Mesenchymal stem cell (in vitro differentiated cells and primary cell): ENCODE measurements around the gene GTF2H3.

Source experiments
- DNase-seq: peaks from one replicate; pipeline ENCODE4 v3.0.0-alpha.2; 2013
- H2AFZ ChIP-seq: one replicate; pipeline ENCODE4 v1.6.1; 2013; ENCODE audit warnings: low read depth, mild to moderate bottlenecking, control low read depth, inconsistent platforms, low read length, moderate library complexity
- H2AK5ac ChIP-seq: 2 replicates; pipeline ENCODE4 v1.6.1; 2013; ENCODE audit warnings: low read length, moderate library complexity, mild to moderate bottlenecking, inconsistent platforms; ENCODE audit not compliant: severe bottlenecking
- H2BK120ac ChIP-seq: one replicate; pipeline ENCODE4 v1.6.1; 2013; ENCODE audit warnings: low read depth, mild to moderate bottlenecking, inconsistent platforms, low read length, moderate library complexity
- H2BK12ac ChIP-seq, 2 experiments: one replicate each; pipeline ENCODE4 v1.6.1; 2013; ENCODE audit warnings: inconsistent platforms in 2 of 2, low read length in 2 of 2, mild to moderate bottlenecking in 2 of 2, moderate library complexity in 2 of 2, control low read depth in 1 of 2
- H2BK15ac ChIP-seq: one replicate; pipeline ENCODE4 v1.6.1; 2013; ENCODE audit warnings: mild to moderate bottlenecking, low read depth, inconsistent platforms; ENCODE audit not compliant: poor library complexity, severe bottlenecking
- H2BK5ac ChIP-seq: 2 replicates; pipeline ENCODE4 v1.6.1; 2013; ENCODE audit warnings: low read depth, mild to moderate bottlenecking, low read length, control low read depth, inconsistent platforms; ENCODE audit not compliant: poor library complexity, severe bottlenecking
- H3K14ac ChIP-seq, 2 experiments: one replicate each; pipeline ENCODE4 v1.6.1; 2013; ENCODE audit warnings: inconsistent platforms in 2 of 2, low read length in 2 of 2, control low read depth in 1 of 2, mild to moderate bottlenecking in 1 of 2, moderate library complexity in 1 of 2
- H3K18ac ChIP-seq, 2 experiments: one replicate each; pipeline ENCODE4 v1.6.1; 2013; ENCODE audit warnings: inconsistent platforms in 2 of 2, low read length in 2 of 2, control low read depth in 1 of 2, low read depth in 1 of 2, mild to moderate bottlenecking in 1 of 2
- H3K23ac ChIP-seq, 2 experiments: one replicate each; pipeline ENCODE4 v1.6.1; 2013; ENCODE audit warnings: inconsistent platforms in 2 of 2, low read length in 2 of 2, mild to moderate bottlenecking in 2 of 2, moderate library complexity in 2 of 2, control low read depth in 1 of 2
- H3K27ac ChIP-seq: 2 replicates; pipeline ENCODE4 v1.5.1; 2013; ENCODE audit warnings: mild to moderate bottlenecking, moderate library complexity, low read length, control low read depth, inconsistent platforms; ENCODE audit not compliant: poor library complexity, severe bottlenecking
- H3K27me3 ChIP-seq, 2 experiments: 2 replicates each; pipeline versions ENCODE4 v1.6.1 to v1.7.0; 2013; ENCODE audit warnings: low read length in 2 of 2, mild to moderate bottlenecking in 2 of 2, moderate library complexity in 2 of 2, control low read depth in 1 of 2, inconsistent platforms in 1 of 2; ENCODE audit not compliant: control insufficient read depth in 1 of 2, insufficient read depth in 1 of 2
- H3K36me3 ChIP-seq, 2 experiments: 2 replicates each; pipeline versions ENCODE4 v1.6.1 to v1.7.0; 2013; ENCODE audit warnings: low read length in 2 of 2, control low read depth in 1 of 2, inconsistent platforms in 1 of 2, low read depth in 1 of 2, mild to moderate bottlenecking in 1 of 2; ENCODE audit not compliant: insufficient read depth in 2 of 2, control insufficient read depth in 1 of 2
- H3K4ac ChIP-seq, 2 experiments: one replicate each; pipeline ENCODE4 v1.6.1; 2013; ENCODE audit warnings: inconsistent platforms in 2 of 2, low read length in 2 of 2, mild to moderate bottlenecking in 2 of 2, moderate library complexity in 2 of 2, control low read depth in 1 of 2, low read depth in 1 of 2
- H3K4me1 ChIP-seq: 2 replicates; pipeline ENCODE4 v1.6.1; 2013; ENCODE audit warnings: low read depth, low read length, control low read depth; ENCODE audit not compliant: control insufficient read depth, insufficient read depth
- H3K4me2 ChIP-seq: 2 replicates; pipeline ENCODE4 v1.6.1; 2013; ENCODE audit warnings: low read length, mild to moderate bottlenecking, inconsistent platforms; ENCODE audit not compliant: poor library complexity, severe bottlenecking
- H3K4me3 ChIP-seq, 2 experiments: 2 replicates each; pipeline versions ENCODE4 v1.5.1 to v1.7.0; 2013; ENCODE audit warnings: low read length in 2 of 2, mild to moderate bottlenecking in 2 of 2, control low read depth in 1 of 2, low read depth in 1 of 2; ENCODE audit not compliant: insufficient read depth in 1 of 2
- H3K79me1 ChIP-seq: replicated peaks from 2 replicates; pipeline ENCODE4 v1.6.1; 2013; ENCODE audit warnings: mild to moderate bottlenecking, control low read depth, low read length, inconsistent platforms; ENCODE audit not compliant: poor library complexity, severe bottlenecking
- H3K9ac ChIP-seq: 2 replicates; pipeline ENCODE4 v1.7.0; 2013; ENCODE audit warnings: mild to moderate bottlenecking, low read length, moderate library complexity
- H3K9me3 ChIP-seq: 2 replicates; pipeline ENCODE4 v1.7.0; 2013; ENCODE audit warnings: mild to moderate bottlenecking, low read length; ENCODE audit not compliant: control insufficient read depth
- H4K8ac ChIP-seq: one replicate; pipeline ENCODE4 v1.6.1; 2013; ENCODE audit warnings: inconsistent platforms, mild to moderate bottlenecking, low read length, moderate library complexity
- H4K91ac ChIP-seq: one replicate; pipeline ENCODE4 v1.6.1; 2013; ENCODE audit warnings: mild to moderate bottlenecking, low read length, inconsistent platforms
- WGBS: methylation state at CpG from one replicate; pipeline ENCODE4 v1.1.7; 2013; ENCODE audit warnings: mixed read lengths; 5-methylcytosine and 5-hydroxymethylcytosine counted together

The GTF2H3 gene

GRCh38 chr12:123686636-123687190 is 53.1 kb downstream of the GTF2H3 start:
- WGBS = 98% methylated on average over 18 of the region's 18 CpGs
- H3K9me3 ChIP-seq = no peaks in the 10 kb centered on the region
- no peak overlapping the region for H2BK15ac ChIP-seq

GRCh38 chr12:123690191-123690840 is 56.7 kb downstream of the GTF2H3 start:
- peaks cover 19 to 65% of the 10 kb centered on the region in 2 experiments for H3K36me3 ChIP-seq
- H3K9me3 ChIP-seq = no peaks in the 10 kb centered on the region
- H3K14ac ChIP-seq = no peak overlapping the region
- H3K4ac ChIP-seq = no peak overlapping the region
- H2BK120ac ChIP-seq = no peak overlapping the region
- no peak overlapping the region for H3K23ac ChIP-seq
- DNase-seq = no peak
- no peak overlapping the region for H2AK5ac ChIP-seq
- H3K4me1 ChIP-seq = no peaks in the 10 kb centered on the region
- no peak overlapping the region for H4K8ac ChIP-seq
- H2AFZ ChIP-seq = no peak overlapping the region
- H2BK5ac ChIP-seq = no peak overlapping the region
- H2BK15ac ChIP-seq = no peak overlapping the region
- H3K27me3 ChIP-seq = no peaks in the 10 kb centered on the region
- H3K9ac ChIP-seq = no peak overlapping the region
- no peak overlapping the region for H3K4me2 ChIP-seq
- H3K79me1 ChIP-seq = no peaks in the 10 kb centered on the region
- H4K91ac ChIP-seq = no peak overlapping the region
- 96% methylated on average over 6 of the region's 8 CpGs for WGBS
- H3K4me3 ChIP-seq = no peak overlapping the region
- no peak overlapping the region for H3K27ac ChIP-seq
- no peak overlapping the region for H3K18ac ChIP-seq
- no peak overlapping the region for H2BK12ac ChIP-seq

More at GRCh38 chr12:123686636-123687190, 53.1 kb downstream of the GTF2H3 start:
- no peaks in the 10 kb centered on the region for H3K4me1 ChIP-seq
- H3K4me3 ChIP-seq = no peak overlapping the region
- H2AK5ac ChIP-seq = no peak overlapping the region
- no peak overlapping the region for H2BK120ac ChIP-seq
- H3K18ac ChIP-seq = no peak overlapping the region
- H3K9ac ChIP-seq = no peak overlapping the region
- no peak overlapping the region for H2BK12ac ChIP-seq
- no peaks in the 10 kb centered on the region for H3K27me3 ChIP-seq
- H3K23ac ChIP-seq = no peak overlapping the region
- H4K8ac ChIP-seq = no peak overlapping the region
- H3K36me3 ChIP-seq = peaks cover 26 to 52% of the 10 kb centered on the region in 2 experiments
- H3K4ac ChIP-seq = no peak overlapping the region
- no peak overlapping the region for H2AFZ ChIP-seq
- no peak overlapping the region for H4K91ac ChIP-seq
- DNase-seq = no peak
- no peak overlapping the region for H2BK5ac ChIP-seq
- no peak overlapping the region for H3K27ac ChIP-seq
- no peak overlapping the region for H3K4me2 ChIP-seq
- H3K79me1 ChIP-seq = no peaks in the 10 kb centered on the region
- no peak overlapping the region for H3K14ac ChIP-seq

- Histone ChIP-seq H2AFZ (no peak overlapping the region), H2BK5ac (no peak overlapping the region), H3K9ac (no peak overlapping the region), H3K4me1 (no peaks in the 10 kb centered on the region), H4K8ac (no peak overlapping the region), H3K4me3 (no peak overlapping the region), H3K9me3 (no peaks in the 10 kb centered on the region), H3K4me2 (no peak overlapping the region), H3K27ac (no peak overlapping the region), H3K4ac (no peak overlapping the region), H2BK120ac (no peak overlapping the region), H3K18ac (no peak overlapping the region), H2BK12ac (no peak overlapping the region), H3K79me1 (no peaks in the 10 kb centered on the region), H3K14ac (no peak overlapping the region), H3K36me3 (peaks cover 33 to 82% of the 10 kb centered on the region in 2 experiments), H4K91ac (no peak overlapping the region), H2BK15ac (no peak overlapping the region), H3K27me3 (no peaks in the 10 kb centered on the region), H2AK5ac (no peak overlapping the region), H3K23ac (no peak overlapping the region)
- 92% methylated on average over 5 of the region's 8 CpGs for WGBS
- no peak for DNase-seq
These were observed 62.6 kb downstream of the GTF2H3 start for GRCh38 chr12:123696207-123696606.

GRCh38 chr12:123696646-123697045 is 63.0 kb downstream of the GTF2H3 start:
- H2BK120ac ChIP-seq = no peak overlapping the region
- no peak overlapping the region for H2BK5ac ChIP-seq
- 93% methylated on average over 3 of the region's 4 CpGs for WGBS
- no peak overlapping the region for H2AK5ac ChIP-seq
- no peak overlapping the region for H3K14ac ChIP-seq
- H3K27me3 ChIP-seq = no peaks in the 10 kb centered on the region
- H3K27ac ChIP-seq = no peak overlapping the region
- H3K18ac ChIP-seq = no peak overlapping the region
- no peaks in the 10 kb centered on the region for H3K79me1 ChIP-seq
- no peak for DNase-seq
- no peak overlapping the region for H4K91ac ChIP-seq
- H2BK12ac ChIP-seq = no peak overlapping the region
- H3K4me1 ChIP-seq = no peaks in the 10 kb centered on the region
- H3K9ac ChIP-seq = no peak overlapping the region
- H3K9me3 ChIP-seq = no peaks in the 10 kb centered on the region
- peaks cover 32 to 81% of the 10 kb centered on the region in 2 experiments for H3K36me3 ChIP-seq
- no peak overlapping the region for H3K4ac ChIP-seq
- no peak overlapping the region for H3K4me2 ChIP-seq
- H4K8ac ChIP-seq = no peak overlapping the region
- no peak overlapping the region for H3K23ac ChIP-seq
- H3K4me3 ChIP-seq = no peak overlapping the region
- no peak overlapping the region for H2AFZ ChIP-seq
- no peak overlapping the region for H2BK15ac ChIP-seq
